Upper lobe of right lung (tissue), 1 donor: ENCODE data around the gene WLS. TPM values are rescaled to one million over a fixed set of nuclear protein-coding genes. Genes with fewer than 3 reads are reported as not detected.

Source experiments
- ATAC-seq: fragments of 200-7000 bp; cut with Tn5 transposase; one replicate; pipeline ENCODE4 v1.9.1; 2020; ENCODE audit warnings: mild to moderate bottlenecking, moderate library complexity
- DNase-seq: peaks from one replicate; pipeline ENCODE4 v3.0.0-alpha.2; 2020
- H3K27ac ChIP-seq: fragments of 200-600 bp; one replicate; pipeline ENCODE4 v1.8.0; 2022
- H3K27me3 ChIP-seq: fragments of 200-600 bp; one replicate; pipeline ENCODE4 v1.8.0; 2022; ENCODE audit warnings: mild to moderate bottlenecking
- H3K36me3 ChIP-seq: fragments of 200-600 bp; one replicate; pipeline ENCODE4 v1.8.0; 2022
- H3K4me1 ChIP-seq: fragments of 200-600 bp; one replicate; pipeline ENCODE4 v1.8.0; 2022
- H3K4me3 ChIP-seq: fragments of 200-600 bp; one replicate; pipeline ENCODE4 v1.8.0; 2022; ENCODE audit warnings: mild to moderate bottlenecking
- H3K9me3 ChIP-seq: fragments of 200-600 bp; one replicate; pipeline ENCODE4 v1.8.0; 2022
- intact Hi-C: fragments of 100-400 bp; cut with DNase I; formaldehyde crosslinking; loops from one replicate; pipeline ENCODE4 v1.11.0; 2022
- total RNA-seq: library from RNA; stranded (reverse); fragmentation: NEBNext Ultra II Directional; extraction: Animal tissue kit (Norgen Biotek cat#: 25700); gene quantifications from one replicate; pipeline ENCODE4 v1.2.1, GENCODE V29; 2021
- TF ChIP-seq, protein P1 (sequence below): fragments of 200-600 bp; IDR thresholded peaks from one replicate; pipeline ENCODE4 v1.8.0; 2022; ENCODE audit warnings: antibody characterized with exemption
- donor health status: DM: no; HTN: yes; CAD: no; lungs with severe emphysema.

WLS gene
- total RNA-seq, 1 donor from 2014 or later, result 89.8 TPM

DNA sequence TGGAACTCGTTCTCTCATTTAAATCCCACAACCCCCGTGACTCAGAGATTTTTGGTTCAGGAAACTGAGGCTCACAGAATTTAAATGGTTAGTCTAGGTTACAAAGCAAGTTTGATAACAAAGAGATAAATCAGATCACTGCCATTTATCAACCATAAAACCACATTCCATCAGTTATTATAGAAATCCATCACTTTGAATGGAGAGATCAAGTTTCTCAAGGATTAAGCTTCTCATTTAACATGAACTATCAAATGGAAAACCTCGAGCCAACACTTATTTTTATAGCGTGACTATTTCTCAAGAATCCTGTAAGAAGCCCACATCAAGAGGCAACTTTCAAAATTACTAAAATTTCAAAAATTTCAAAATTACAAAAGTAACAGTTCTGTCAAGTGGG, 11.9 kb downstream of the WLS start:
- H3K36me3 ChIP-seq, result no peaks in the 10 kb centered on the region
- no peak for ATAC-seq
- no peak for DNase-seq
- TF ChIP-seq, protein P1, sequence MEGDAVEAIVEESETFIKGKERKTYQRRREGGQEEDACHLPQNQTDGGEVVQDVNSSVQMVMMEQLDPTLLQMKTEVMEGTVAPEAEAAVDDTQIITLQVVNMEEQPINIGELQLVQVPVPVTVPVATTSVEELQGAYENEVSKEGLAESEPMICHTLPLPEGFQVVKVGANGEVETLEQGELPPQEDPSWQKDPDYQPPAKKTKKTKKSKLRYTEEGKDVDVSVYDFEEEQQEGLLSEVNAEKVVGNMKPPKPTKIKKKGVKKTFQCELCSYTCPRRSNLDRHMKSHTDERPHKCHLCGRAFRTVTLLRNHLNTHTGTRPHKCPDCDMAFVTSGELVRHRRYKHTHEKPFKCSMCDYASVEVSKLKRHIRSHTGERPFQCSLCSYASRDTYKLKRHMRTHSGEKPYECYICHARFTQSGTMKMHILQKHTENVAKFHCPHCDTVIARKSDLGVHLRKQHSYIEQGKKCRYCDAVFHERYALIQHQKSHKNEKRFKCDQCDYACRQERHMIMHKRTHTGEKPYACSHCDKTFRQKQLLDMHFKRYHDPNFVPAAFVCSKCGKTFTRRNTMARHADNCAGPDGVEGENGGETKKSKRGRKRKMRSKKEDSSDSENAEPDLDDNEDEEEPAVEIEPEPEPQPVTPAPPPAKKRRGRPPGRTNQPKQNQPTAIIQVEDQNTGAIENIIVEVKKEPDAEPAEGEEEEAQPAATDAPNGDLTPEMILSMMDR, result no peak
- no peak overlapping the region for H3K27ac ChIP-seq
- intact Hi-C loops, result no loop called here
- no peak overlapping the region for H3K4me3 ChIP-seq
- H3K4me1 ChIP-seq, result peaks cover 8% of the 10 kb centered on the region
- H3K9me3 ChIP-seq, result no peaks in the 10 kb centered on the region
- no peaks in the 10 kb centered on the region for H3K27me3 ChIP-seq

- TF ChIP-seq, protein P1, result no peak
- H3K4me3 ChIP-seq, result no peak overlapping the region
- no peak overlapping the region for H3K27ac ChIP-seq
- H3K9me3 ChIP-seq, result no peaks in the 10 kb centered on the region
- H3K27me3 ChIP-seq, result no peaks in the 10 kb centered on the region
- intact Hi-C loops, result no loop called here
- no peak for DNase-seq
- ATAC-seq, result no peak
- peaks cover 11% of the 10 kb centered on the region for H3K4me1 ChIP-seq
- no peaks in the 10 kb centered on the region for H3K36me3 ChIP-seq
Measured at GRCh38 chr1:68218490-68218889, 13.8 kb downstream of the WLS start.

GRCh38 chr1:68217618-68218017, 14.7 kb downstream of the WLS start:
- H3K27ac ChIP-seq, result no peak overlapping the region
- intact Hi-C loops, result no loop called here
- DNase-seq (no peak), ATAC-seq (no peak)
- no peaks in the 10 kb centered on the region for H3K27me3 ChIP-seq
- peaks cover 12% of the 10 kb centered on the region for H3K4me1 ChIP-seq
- H3K9me3 ChIP-seq, result no peaks in the 10 kb centered on the region
- H3K36me3 ChIP-seq, result no peaks in the 10 kb centered on the region
- TF ChIP-seq, protein P1, result no peak
- H3K4me3 ChIP-seq, result no peak overlapping the region

- no peak for DNase-seq
- no peaks in the 10 kb centered on the region for H3K36me3 ChIP-seq
- intact Hi-C loops, result no loop called here
- H3K4me3 ChIP-seq, result no peak overlapping the region
- H3K27ac ChIP-seq, result no peak overlapping the region
- H3K9me3 ChIP-seq, result no peaks in the 10 kb centered on the region
- peaks cover 9% of the 10 kb centered on the region for H3K4me1 ChIP-seq
- H3K27me3 ChIP-seq, result no peaks in the 10 kb centered on the region
- TF ChIP-seq, protein P1, result no peak
- no peak for ATAC-seq
Measured at GRCh38 chr1:68217060-68217554, 15.2 kb downstream of the WLS start.

DNA sequence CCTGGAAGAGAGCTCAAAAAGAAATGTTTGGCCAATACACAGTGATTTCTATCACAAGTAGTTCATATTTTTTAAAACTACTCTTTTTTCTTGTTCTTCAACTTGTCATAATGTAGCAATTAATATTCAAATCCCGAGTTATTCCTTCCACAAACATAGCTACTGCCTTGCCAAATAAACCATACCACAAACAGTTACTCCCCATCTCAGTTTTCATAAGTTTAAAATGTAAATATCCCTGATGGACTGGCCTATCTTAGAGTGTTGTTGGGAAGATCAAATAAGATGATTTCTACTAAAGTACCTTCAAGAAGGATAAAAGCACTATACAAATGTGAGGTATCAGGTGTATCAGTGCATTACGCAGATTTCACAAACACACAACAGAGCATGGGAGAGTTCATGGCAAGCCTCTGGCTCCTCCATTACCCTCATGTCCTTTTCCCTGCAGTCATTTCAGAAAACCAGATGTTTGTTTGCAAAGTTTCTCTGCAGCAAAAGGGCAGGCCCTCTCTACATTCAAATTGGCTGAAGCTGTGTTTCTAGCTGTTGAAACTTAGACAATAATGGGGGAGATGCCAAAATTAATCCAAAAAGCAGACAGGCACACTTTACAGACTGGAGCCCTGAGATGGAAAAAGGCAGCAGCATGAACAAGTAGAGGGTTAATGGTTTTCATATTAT, 16.1 kb downstream of the WLS start:
- Histone ChIP-seq H3K4me1 (peaks cover 9% of the 10 kb centered on the region), H3K27ac (no peak overlapping the region)
- no peak for DNase-seq

More for the DNA sequence above, 16.1 kb downstream of the WLS start:
- Histone ChIP-seq H3K4me3 (no peak overlapping the region), H3K9me3 (no peaks in the 10 kb centered on the region), H3K36me3 (no peaks in the 10 kb centered on the region), H3K27me3 (no peaks in the 10 kb centered on the region)
- TF ChIP-seq, protein P1, result no peak
- intact Hi-C loops, result no loop called here
- ATAC-seq, result no peak
